VCaP (cell line): ENCODE measurements around the gene KIF13A.
"Not testable (repeated sequence)": the region's sequence is repeated elsewhere in the genome, so short reads cannot be mapped to it uniquely, and the experiment has no call there.

ENCODE experiments used
- H3K27ac ChIP-seq: fragments of 450-650 bp; 2 replicates; pipeline ENCODE4 v1.5.1; 2017
- TF ChIP-seq, protein P1 (sequence below): fragments of 450-650 bp; conservative IDR thresholded peaks from 2 replicates; pipeline ENCODE4 v1.5.1; 2017; ENCODE audit warnings: mild to moderate bottlenecking, moderate library complexity

KIF13A gene

GRCh38 chr6:17900011-17900410, 87.4 kb downstream of the KIF13A start:
- no peak overlapping the region for H3K27ac ChIP-seq

GRCh38 chr6:17899491-17899890, 87.9 kb downstream of the KIF13A start:
- TF ChIP-seq, protein P1, sequence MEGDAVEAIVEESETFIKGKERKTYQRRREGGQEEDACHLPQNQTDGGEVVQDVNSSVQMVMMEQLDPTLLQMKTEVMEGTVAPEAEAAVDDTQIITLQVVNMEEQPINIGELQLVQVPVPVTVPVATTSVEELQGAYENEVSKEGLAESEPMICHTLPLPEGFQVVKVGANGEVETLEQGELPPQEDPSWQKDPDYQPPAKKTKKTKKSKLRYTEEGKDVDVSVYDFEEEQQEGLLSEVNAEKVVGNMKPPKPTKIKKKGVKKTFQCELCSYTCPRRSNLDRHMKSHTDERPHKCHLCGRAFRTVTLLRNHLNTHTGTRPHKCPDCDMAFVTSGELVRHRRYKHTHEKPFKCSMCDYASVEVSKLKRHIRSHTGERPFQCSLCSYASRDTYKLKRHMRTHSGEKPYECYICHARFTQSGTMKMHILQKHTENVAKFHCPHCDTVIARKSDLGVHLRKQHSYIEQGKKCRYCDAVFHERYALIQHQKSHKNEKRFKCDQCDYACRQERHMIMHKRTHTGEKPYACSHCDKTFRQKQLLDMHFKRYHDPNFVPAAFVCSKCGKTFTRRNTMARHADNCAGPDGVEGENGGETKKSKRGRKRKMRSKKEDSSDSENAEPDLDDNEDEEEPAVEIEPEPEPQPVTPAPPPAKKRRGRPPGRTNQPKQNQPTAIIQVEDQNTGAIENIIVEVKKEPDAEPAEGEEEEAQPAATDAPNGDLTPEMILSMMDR: no peak
- H3K27ac ChIP-seq: no peak overlapping the region

More at GRCh38 chr6:17900011-17900410, 87.4 kb downstream of the KIF13A start:
- TF ChIP-seq, protein P1: no peak

- H3K27ac ChIP-seq: no peak overlapping the region
- TF ChIP-seq, protein P1: no peak
These were observed 89.8 kb downstream of the KIF13A start for GRCh38 chr6:17897681-17898080.

DNA sequence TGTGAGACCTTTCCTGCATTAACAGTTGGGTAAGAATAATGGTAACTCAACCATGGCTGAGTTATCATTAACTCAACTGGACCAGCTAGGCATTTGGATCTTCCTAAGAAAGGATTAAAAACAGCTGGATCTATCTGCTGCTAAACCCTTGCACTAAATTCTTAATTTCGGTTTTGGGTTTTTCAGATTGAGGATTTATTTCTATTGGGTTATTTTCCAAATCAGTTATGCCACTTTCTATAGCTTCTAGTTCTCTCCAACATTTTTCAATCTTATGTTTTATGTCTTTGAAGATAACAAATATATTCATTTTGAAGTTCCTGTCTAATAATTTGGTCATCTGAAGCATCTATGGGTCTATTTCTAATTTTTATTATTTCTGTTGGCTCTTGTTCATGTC, 92.5 kb downstream of the KIF13A start:
- TF ChIP-seq, protein P1: no peak
- no peak overlapping the region for H3K27ac ChIP-seq

DNA sequence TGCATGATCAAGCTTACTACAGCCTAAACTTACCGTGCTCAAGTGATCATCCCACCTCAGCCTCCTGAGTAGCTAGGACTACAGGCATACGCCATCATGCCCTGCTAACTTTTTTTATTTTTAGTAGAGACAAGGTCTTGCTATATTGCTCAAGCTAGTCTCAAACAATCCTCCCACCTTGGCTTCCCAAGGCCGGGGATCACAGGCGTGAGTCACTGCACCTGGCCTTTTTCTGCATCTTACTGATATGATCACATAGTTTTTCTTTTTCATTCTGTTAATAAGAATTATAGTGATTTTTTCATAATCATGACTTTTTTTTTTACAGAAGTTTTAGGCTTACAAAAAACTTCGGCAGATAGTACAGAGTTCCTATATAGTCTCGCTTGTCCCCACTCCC, 93.2 kb downstream of the KIF13A start:
- TF ChIP-seq, protein P1: no peak
- no peak overlapping the region for H3K27ac ChIP-seq

DNA sequence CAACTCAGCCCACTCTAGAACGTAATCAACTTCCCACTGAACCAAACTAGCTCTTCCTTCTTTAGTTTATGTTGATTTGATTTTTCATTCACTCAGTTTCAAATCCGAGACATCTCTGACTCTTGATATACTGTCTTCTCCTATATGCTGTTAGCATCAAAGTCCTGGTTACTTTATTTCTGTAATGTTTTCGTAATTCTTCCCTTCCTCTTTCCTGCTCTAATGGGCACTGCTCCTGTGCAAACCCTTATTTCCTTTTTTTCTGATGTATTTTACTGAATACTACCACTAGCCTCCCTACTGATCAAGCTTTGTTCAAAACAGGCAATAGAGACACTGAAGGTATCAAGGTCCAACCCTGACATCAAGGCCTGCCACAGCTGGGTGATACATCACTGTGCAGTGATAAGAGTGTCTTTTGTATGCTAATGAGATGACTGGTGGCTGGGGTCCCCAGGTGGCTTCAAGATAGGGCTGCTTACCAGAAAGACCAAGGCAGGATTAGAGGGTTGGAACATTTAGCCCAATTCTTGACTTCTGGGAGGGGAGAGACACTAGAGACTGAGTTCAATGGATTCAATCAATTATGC, 95.2 kb downstream of the KIF13A start:
- TF ChIP-seq, protein P1: no peak
- H3K27ac ChIP-seq: no peak overlapping the region

GRCh38 chr6:17890309-17890708, 97.1 kb downstream of the KIF13A start:
- TF ChIP-seq, protein P1: no peak

DNA sequence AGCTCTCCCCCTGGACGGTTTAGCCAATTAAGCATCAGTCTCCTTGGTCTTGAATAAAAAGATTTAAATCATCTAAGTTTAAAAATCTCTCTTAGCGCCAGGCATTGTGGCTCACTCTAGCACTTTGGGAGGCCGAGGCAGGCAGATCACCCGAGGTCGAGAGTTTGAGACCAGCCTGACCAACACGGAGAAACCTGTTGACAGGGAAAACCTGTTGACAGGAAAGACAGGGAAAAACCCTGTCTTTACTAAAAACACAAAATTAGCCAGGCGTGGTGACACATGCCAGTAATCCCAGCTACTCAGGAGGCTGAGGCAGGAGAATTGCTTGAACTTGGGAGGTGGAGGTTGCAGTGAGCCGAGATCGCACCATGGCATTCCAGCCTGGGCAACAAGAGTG, 97.7 kb downstream of the KIF13A start:
- not testable (repeated sequence) for H3K27ac ChIP-seq

More at GRCh38 chr6:17890309-17890708, 97.1 kb downstream of the KIF13A start:
- no peak overlapping the region for H3K27ac ChIP-seq
